Measurements from ENCODE around the gene EIF4A2. TPM values are rescaled to one million over a fixed set of nuclear protein-coding genes. Genes with fewer than 3 reads are reported as not detected.

The EIF4A2 gene
- total and polyA plus RNA-seq, 9 of the 15 experiments (the other 6 are each of a cell fraction or from before 2014, with no cell fraction given): 307 to 754 (median 435) TPM

GRCh38 chr3:186825294-186825821, 42.0 kb downstream of the EIF4A2 start (continued):
- TF ChIP-seq CEBPG (CRISPR knock-in tag; IDR thresholded peaks at IDR 0.05) (no peak), CEBPG (tag; conservative IDR thresholded peaks at IDR 0.05 in 1 of 2, IDR thresholded peaks at IDR 0.05 in 1 of 2) (no peak), ZNF282 (CRISPR knock-in tag; IDR thresholded peaks at IDR 0.05) (no peak), SRSF1 (IDR thresholded peaks at IDR 0.05; ENCODE audit: low read depth, low read length) (no peak), MBD2 (IDR thresholded peaks at IDR 0.05; ENCODE audit: borderline replicate concordance, low read depth) (no peak), L3MBTL2 (IDR thresholded peaks at IDR 0.05) (no peak), CREM (IDR thresholded peaks at IDR 0.05; ENCODE audit: low read depth) (peak; percentile 76), ZFPM2 (CRISPR knock-in tag; IDR thresholded peaks at IDR 0.05) (no peak), POU5F1 (IDR thresholded peaks at IDR 0.05; ENCODE audit: borderline replicate concordance, low read depth, low read length, partially characterized antibody) (no peak), HES1 (IDR thresholded peaks at IDR 0.05; ENCODE audit: low read depth) (no peak), ZFX (CRISPR knock-in tag; IDR thresholded peaks at IDR 0.05) (peak; percentile 14; the same call in 1 of the 2 replicates), TCFL5 (CRISPR knock-in tag; conservative IDR thresholded peaks at IDR 0.05) (no peak), TAF7 (tag; IDR thresholded peaks at IDR 0.05) (no peak), ARID2 (IDR thresholded peaks at IDR 0.05) (no peak), BRD4 (IDR thresholded peaks at IDR 0.05) (no peak), MAZ (CRISPR knock-in tag; conservative IDR thresholded peaks at IDR 0.05 in 1 of 2, IDR thresholded peaks at IDR 0.05 in 1 of 2) (0 out of 4 replicates have a peak, but pooled peaks of 1 of the 2 experiments have one; percentile 37), ZNF512 (tag; IDR thresholded peaks at IDR 0.05) (no peak), TAF1 (IDR thresholded peaks at IDR 0.05; ENCODE audit: control insufficient read depth, extremely low read depth, insufficient read depth, low read length, severe bottlenecking) (peak; percentile 47), ZHX1 (conservative IDR thresholded peaks at IDR 0.05; ENCODE audit: low read length) (no peak), SAP30 (IDR thresholded peaks at IDR 0.05; ENCODE audit: borderline replicate concordance, insufficient read depth, low read depth, low read length, poor library complexity, severe bottlenecking) (no peak), ZNF184 (CRISPR knock-in tag; IDR thresholded peaks at IDR 0.05) (no peak), ZBTB17 (CRISPR knock-in tag; IDR thresholded peaks at IDR 0.05) (0 out of 2 replicates have a peak, but pooled peaks have one; percentile 26), ARHGAP35 (IDR thresholded peaks at IDR 0.05; ENCODE audit: partially characterized antibody) (no peak), CC2D1A (IDR thresholded peaks at IDR 0.05) (no peak), USF1 (CRISPR knock-in tag; IDR thresholded peaks at IDR 0.05) (no peak)

Measured in K562 (cell line).